OCI-LY7 (cell line): Measurements from ENCODE around the gene DNM3.

Experiments used
- EZH2phosphoT487 ChIP-seq: fragments of 200-600 bp; sonication (generic); IDR thresholded peaks from 2 replicates; pipeline ENCODE4 v1.6.1; 2018; ENCODE audit warnings: low read depth, borderline replicate concordance, mild to moderate bottlenecking, mixed run types, antibody characterized with exemption, low read length, moderate library complexity, mixed read lengths
- TF ChIP-seq, protein P1 (sequence below): fragments of 200-600 bp; sonication (generic); conservative IDR thresholded peaks from 2 replicates; pipeline ENCODE4 v1.5.1; 2014; ENCODE audit warnings: mild to moderate bottlenecking, antibody characterized with exemption, low read length, moderate library complexity, mixed read lengths

DNA sequence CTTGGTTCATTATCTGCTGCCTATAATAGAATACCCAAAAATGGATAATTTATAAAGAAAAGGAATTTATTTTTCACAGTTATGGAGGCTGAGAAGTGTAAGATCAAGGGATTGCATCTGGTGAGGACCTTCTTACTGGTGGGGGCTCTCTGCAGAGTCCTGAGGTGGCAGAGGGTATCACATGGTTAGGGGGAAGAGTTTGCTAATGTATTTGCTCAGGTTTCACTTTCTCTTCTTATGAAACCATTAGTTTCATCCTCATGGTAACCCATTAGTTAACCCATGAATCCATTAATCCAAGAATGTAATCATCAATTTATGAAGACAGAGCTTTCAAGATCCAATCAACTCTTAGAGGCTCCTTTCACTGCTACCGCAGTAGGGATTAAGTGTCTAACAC is 120.6 kb downstream of the DNM3 start:
- TF ChIP-seq, protein P1, sequence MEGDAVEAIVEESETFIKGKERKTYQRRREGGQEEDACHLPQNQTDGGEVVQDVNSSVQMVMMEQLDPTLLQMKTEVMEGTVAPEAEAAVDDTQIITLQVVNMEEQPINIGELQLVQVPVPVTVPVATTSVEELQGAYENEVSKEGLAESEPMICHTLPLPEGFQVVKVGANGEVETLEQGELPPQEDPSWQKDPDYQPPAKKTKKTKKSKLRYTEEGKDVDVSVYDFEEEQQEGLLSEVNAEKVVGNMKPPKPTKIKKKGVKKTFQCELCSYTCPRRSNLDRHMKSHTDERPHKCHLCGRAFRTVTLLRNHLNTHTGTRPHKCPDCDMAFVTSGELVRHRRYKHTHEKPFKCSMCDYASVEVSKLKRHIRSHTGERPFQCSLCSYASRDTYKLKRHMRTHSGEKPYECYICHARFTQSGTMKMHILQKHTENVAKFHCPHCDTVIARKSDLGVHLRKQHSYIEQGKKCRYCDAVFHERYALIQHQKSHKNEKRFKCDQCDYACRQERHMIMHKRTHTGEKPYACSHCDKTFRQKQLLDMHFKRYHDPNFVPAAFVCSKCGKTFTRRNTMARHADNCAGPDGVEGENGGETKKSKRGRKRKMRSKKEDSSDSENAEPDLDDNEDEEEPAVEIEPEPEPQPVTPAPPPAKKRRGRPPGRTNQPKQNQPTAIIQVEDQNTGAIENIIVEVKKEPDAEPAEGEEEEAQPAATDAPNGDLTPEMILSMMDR = no peak
- no peak for TF ChIP-seq EZH2phosphoT487
